GM19395 (cell line): Measurements from ENCODE around the gene HOXB5.

ENCODE experiments used
- ATAC-seq: cut with Tn5 transposase; IDR thresholded peaks from one replicate; pipeline ENCODE4 v1.9.1; 2021; ENCODE audit warnings: mild to moderate bottlenecking, moderate library complexity; ENCODE audit not compliant: unreplicated experiment

Gene HOXB5

DNA sequence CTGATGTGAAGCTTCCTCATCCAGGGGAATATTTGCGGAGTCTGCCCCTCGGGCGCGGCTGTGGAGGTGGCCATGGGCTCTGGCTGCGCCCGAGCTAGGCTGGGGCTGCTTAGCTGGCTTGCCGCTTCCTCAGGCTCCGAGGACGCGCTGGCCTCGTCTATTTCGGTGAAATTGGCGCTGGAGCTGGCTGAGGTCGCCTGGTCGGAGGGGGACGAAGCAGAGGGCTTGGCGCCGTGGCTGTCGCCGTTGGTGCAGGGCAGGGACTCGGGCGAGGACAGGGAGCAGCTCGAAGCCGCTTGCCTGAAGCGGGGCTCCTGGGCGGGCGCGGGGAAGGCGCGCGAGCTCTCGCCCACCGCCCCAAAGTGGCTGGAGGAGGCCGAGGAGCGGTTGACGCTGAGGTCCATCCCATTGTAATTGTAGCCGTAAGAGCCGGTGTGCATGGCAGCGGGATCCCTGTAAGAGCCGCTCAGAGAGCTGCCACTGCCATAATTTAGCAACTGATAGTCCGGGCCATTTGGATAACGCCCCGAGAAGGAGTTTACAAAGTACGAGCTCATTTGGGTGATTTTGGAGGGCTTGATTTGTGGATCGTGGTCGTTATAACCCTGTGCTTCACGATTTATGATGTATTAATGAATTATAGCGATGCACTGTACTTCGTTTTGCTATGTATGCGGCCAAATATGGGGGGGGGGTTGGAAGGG lies at the start of gene HOXB5:
TSS of gene HOXB5 (minus strand) at position 654 of the 704 bp plus-strand sequence. CDS start at position 557, 97 bp downstream.
- no peak for ATAC-seq

GRCh38 chr17:48642843-48643696 lies 49.5 kb upstream of the HOXB5 start:
- ATAC-seq, result no peak

DNA sequence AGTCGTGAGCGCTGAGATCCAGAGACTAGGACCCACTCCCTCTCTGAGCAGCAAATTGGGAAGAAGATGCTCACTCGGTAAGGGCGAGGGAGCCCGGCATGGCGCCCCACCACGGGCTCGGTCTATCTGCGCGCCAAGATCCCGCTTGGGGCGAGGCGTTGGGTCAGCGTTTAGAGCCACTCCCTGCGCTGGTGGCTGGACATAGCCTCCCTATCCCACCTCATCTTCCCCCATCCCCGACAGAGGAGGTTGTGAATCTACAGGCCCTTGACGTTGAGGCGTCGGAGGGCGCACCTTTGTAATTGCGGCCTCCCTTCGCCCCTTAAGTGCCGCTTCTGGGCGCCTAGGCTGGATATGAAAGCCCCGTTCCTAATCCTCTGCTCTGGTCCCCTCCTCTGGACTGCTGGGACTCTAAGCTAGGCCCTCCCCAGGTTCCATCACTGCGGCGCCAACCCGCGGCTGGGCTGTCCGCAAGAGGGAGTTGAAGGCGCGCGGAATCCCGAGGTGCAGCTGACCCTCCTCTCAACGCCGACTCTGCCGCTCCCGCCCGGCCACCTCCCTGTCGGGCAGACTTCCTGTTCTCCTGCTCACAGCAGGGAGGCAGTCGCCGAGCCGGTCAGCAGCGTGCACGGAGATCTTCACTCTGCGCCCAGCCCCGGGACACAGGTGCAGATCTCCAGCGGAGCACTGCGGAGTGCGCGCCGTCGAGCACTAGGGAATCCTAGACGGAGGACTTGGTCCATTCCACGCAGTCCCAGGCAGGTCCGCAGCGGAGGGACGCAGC lies 48.7 kb upstream of the HOXB5 start:
- ATAC-seq, result no peak

- no peak for ATAC-seq
Observed at GRCh38 chr17:48641541-48642058, 48.0 kb upstream of the HOXB5 start.

DNA sequence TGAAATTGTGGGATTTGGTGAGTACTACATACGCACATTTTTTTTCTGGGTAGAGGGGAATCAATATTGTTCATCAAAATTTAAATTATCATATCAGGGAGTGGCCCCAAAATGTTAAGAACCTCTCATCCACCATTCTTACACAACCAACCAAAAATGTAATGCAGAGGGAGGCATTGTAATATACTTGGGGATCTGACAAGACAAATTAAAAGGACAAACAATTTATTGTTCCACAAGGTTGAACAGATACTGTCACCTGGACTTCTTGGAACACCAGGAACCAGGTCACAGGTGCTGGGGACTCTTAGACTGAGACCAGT lies 47.2 kb upstream of the HOXB5 start:
- no peak for ATAC-seq

GRCh38 chr17:48639982-48640857 lies 46.6 kb upstream of the HOXB5 start:
- ATAC-seq, result no peak

- no peak for ATAC-seq
Observed at GRCh38 chr17:48639136-48639535, 45.6 kb upstream of the HOXB5 start.

- no peak for ATAC-seq
Observed at GRCh38 chr17:48637323-48638260, 44.0 kb upstream of the HOXB5 start.

DNA sequence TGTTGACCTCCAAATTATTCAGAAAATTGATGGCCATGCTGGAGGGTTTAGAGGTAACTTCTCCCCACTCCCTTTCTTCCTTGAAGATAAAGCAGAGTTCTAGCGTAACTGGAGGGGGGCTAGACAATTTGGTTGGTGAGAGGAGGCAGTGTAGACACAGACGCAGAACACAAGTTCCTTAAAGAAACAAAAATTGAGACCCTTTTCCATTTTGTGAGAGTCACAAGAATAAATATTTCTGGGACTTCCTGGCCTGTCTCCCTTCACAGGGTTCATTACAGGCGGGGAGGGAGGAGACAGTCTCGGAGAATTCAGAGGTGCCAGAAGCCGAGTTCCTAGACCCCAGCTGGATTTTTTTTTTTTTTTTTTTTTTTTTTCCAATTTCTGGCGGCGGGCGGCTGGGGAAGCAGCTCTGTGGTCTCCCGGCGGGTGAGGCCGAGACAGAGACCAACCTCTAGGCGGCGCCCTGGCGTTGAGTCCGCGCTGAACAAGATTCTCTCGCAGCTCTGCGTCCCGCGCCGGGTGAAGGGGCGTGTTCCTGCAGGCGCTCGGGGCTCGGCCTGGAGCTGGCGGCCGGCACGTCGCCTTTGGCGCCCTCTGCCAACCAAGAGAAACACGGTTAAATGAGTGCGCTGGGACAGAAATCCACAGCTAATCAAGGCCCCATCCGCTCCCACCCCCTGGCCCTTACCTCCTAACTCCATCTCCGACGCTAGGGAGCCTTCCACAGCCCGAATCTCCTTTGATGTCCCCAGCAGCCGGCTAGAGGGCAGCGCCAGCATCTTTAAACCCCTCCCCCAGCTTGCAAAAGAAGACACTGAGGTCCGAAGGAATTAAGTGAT lies 42.8 kb upstream of the HOXB5 start:
- no peak for ATAC-seq

GRCh38 chr17:48634493-48635208 lies 41.1 kb upstream of the HOXB5 start:
- ATAC-seq, result no peak

- ATAC-seq, result no peak
Observed at GRCh38 chr17:48633266-48633677, 39.7 kb upstream of the HOXB5 start.

DNA sequence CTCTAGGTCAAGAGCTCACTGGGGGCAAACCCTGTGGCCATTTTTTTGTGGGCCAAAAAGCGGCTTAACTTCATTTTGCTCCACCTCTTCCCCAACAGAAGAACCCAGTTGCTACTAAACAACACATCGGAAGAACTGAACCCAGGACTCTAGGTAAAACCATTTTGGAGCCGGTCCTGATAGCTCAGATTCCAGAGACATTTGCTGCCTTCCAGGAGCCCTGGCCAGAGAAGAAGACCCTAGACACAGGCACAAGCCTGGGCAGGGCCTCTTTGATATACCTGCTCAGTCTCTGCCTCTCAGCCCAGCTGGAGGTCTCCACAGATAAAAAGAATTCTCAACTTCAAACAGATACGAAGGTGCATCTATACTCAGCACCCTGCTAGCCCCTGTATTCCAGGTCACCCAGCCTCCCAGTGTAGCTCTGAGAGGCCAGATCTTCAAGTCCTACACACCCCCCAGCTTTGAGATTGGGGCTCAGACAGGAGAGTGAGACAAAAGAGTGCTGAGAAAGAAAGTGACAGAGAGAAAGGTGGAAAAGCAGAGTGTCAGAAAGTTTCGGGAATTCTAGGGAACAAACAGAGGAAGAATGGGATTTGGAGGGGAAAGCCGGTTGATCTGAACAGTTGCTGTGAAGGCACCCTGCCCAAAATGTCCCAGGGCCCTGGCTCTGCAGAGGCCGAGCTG lies 39.1 kb upstream of the HOXB5 start:
- no peak for ATAC-seq

DNA sequence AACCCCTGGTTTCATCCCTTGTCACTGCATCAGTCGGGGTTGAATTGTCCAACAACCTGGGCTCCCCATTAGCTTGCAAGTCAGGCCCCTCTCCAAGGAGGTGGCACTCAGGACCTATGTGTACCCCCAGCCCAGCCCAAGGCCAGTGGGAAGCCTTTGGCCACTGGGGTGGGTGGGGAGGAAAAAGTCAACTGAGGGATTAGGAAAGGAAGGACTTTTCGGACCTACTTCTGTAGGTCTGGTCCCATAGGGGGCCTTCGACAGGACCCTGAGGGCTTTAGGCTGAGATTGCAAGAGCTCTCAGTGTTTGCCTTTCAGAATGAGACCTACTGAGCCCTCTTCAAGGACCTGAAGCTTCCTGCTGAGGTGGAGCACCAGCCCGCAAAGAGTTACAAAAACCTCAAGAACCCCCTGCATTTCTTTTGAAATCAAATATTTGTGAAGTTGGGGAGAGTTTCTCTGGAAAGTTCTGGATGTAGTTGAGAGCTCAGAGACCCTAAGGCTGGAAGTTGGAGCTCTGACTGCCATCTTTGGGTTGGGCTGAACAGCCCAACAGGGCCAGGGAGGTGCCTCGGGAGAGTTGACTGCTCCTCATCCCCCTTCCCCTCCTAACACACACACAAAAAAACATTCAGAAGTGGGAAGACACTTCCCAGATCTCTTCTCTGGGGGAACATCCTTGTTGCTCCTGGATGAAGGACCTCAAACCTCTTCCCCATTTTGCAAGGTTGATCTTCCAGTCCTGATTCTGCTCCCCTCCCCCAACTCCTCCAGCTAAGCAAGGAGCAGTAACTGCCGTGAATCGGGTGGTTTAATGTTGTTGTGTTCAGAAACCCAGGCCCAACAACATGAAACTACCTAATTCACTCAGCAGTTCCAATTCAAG lies 38.4 kb upstream of the HOXB5 start:
- no peak for ATAC-seq

- ATAC-seq, result no peak
Observed at GRCh38 chr17:48630925-48631692, 37.5 kb upstream of the HOXB5 start.
